GM12892 (cell line): ENCODE measurements around the gene CD33.

Experiments used
- POLR2A ChIP-seq: IDR thresholded peaks from 2 replicates; pipeline ENCODE4 v1.6.1; 2011; ENCODE audit warnings: low read depth, low read length, control low read depth
- POLR2AphosphoS5 ChIP-seq: IDR thresholded peaks from 2 replicates; pipeline ENCODE4 v1.6.1; 2011; ENCODE audit warnings: low read depth, low read length, control low read depth

DNA sequence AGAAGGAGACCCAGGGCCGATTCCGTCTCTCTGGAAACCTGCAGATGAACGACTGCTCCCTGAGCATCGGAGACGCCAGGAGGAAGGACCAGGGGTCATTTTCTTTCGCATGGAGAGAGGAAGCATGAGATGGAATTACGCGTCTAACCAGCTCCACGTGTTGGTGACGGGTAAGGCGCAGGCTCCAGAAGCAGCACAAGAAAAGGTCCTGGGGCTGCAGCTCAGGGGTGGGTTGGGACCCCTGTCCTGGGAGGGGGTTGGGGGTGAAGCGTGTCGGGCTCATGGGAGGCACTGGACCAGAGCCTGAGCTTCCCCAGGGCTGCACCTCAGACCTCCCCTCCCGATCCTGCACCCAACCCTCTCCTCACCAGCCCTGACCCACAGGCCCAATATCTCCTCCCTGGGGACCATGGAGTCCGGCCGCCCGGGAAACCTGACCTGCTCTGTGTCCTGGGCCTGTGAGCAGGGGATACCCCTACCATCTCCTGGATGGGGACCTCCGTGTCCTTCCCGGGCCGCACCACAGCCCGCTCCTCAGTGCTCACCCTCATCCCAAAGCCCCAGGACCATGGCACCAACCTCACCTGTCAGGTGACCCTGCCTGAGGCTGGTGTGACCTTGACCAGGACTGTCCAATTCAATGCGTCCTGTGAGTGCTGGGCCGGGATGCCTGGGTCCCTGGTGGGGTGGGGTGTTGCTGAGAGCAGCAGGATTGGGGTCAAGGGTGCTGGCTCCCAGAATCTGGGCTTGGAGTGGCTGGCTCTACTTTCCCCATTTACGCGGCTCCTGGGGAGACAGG lies 39.6 kb upstream of the CD33 start:
- no peak for TF ChIP-seq POLR2A
- no peak for TF ChIP-seq POLR2AphosphoS5
